G401.6 (cell line): Measurements from ENCODE around the gene LAMC3.
"Not testable (repeated sequence)": the region's sequence is repeated elsewhere in the genome, so short reads cannot be mapped to it uniquely, and the experiment has no call there.

Experiments
- FAIRE-seq: peaks from 2 replicates; lab custom pipeline; 2012; peaks lifted over from hg19 to GRCh38; lab: Jason Lieb, UNC

The LAMC3 gene

GRCh38 chr9:131099845-131100244 is 90.9 kb downstream of the LAMC3 start:
- FAIRE-seq, result not testable (repeated sequence)

DNA sequence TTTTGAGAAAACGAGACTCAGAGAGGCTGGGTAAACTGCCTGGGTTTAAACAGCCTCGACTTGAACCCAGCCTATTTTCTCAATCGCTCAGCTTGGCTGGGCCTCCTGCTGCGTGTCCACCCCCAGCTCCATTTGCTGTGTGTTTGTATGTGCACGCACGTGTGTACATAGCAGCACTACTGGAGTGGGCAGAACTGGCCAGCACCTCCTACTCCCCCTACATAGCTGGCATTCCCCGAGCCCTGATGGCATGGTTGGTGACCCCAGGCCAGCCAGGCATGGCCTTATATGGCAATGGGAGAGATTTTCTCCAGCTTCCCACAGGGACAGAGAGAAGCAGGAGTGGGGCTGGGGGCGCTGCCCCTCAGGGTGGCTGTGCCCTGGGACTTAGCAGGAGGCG is 91.5 kb downstream of the LAMC3 start:
- FAIRE-seq, result no peak

DNA sequence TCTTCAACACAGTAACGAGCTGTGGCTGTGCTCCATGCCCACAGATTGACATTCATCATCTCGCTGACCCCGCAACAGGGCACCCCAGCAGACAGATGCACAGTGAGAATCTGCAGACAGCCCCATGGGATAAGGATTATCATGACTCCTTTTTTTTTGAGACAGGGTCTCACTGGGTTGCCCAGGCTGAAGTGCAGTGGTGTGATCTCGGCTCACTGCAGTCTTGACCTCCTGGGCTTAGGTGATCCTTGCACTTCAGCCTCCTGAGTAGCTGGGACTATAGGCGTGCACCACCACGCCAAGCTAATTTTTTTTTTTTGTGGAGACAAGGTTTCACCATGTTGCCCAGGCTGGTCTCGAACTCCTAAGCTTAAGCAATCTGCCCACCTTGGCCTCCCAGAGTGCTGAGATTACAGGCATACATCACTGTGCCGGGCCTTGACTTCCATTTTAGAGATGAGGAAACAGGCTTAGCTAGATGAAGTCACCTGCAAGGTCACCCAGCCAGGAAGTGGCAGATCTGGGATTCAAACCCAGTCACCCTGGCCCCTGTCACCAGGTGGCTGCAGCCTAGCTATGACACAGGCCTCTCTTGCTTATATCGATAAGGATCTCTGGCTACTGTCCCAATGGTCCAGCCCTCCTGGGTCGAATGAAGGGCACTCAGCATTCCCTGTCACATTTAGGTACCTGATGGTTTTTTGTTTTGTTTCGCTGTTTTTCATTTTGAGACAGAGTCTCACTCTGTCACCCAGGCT is 92.4 kb downstream of the LAMC3 start:
- no peak for FAIRE-seq

DNA sequence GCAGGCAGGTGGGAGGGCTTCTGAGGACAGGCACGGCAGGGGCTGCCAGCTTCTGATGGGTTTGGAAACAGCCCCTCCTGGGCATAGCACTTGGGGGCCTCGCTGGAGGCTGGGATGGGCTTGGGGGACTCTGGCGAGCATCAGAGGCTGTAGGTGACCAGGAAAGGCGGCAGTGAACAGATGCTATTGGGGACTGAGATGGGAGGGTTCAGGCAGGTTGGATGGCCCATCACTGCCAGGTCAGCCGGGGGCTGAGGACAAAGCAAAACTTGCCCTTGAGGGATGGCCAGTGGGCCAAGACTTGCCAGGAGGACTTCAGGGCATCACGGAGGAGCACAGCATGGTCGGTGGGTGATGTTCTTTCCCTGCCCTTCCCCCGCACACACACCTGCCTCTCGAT is 94.0 kb downstream of the LAMC3 start:
- no peak for FAIRE-seq

DNA sequence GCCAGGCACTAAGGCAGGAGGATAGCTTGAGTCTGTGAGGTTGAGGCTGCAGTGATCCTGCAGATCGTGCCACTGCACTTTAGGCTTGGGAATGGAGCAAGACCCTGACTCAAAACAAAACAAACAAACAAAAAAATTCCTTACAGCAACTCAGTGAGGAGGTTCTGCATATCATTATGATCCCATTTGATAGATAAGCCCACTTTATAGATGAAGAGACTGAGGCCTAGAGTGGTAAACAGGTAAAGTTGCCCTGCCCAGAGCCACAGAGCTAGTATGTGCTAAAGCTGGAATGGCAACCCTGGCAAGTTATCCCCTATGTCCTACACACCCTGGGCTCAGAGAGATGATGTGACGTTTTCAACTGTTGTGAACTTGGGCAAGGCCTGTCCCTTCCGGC is 94.6 kb downstream of the LAMC3 start:
- FAIRE-seq, result no peak

DNA sequence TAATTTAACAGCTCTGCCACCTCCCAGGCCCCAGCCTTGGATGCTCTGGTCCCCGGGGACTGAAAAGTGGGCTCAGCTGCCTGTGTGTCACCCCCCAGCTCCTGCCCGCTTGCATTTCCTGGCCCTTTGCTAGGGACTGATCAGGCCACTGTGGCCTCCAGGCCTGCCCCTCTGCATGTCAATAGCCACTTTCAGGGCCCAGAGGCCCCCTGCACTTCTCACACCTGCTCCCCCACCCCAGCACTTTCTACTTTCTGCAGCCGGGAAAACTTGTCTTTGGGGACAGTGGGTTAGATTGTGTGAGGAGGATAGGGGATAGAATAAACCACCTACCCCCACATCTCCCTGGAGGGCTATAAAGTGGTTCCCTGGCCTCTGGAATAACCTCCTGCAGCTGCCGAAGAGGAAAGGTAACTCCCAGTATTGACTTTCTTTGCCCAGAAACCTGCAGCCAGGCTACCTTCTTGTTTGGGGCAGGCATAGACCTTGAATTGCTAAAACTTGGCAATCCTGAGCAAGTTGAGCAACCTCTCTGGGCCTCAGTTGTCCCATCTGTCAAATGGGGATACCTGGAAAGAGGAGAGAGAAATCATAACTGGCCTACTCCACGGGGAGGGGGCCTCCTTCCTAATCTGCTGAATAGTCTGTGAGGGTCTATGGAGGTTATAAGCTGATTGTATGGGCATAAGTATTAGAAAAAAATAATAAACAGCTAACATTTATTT is 95.2 kb downstream of the LAMC3 start:
- FAIRE-seq, result no peak

DNA sequence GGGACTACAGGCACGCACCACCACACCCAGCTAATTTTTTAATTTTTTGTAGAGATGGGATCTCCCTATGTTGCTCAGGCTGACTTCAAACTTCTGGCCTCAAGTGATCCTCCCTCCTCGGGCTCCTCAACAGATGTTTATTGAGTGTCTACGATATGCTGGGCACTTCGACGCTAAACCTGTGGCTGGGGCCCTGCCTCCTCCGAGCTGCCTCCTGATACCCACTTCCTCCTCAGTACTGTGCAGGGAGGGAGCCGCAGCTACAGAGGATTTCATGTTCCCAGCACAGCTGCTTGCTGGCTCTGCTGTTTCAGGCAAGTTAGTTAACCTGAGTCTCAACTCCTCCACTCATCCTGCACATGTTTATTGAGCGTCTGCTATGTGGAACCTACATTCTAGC is 97.0 kb downstream of the LAMC3 start:
- no peak for FAIRE-seq

- FAIRE-seq, result no peak
These were observed 98.8 kb downstream of the LAMC3 start for GRCh38 chr9:131107760-131108159.

GRCh38 chr9:131111186-131111853 is 102.3 kb downstream of the LAMC3 start:
- FAIRE-seq, result no peak

DNA sequence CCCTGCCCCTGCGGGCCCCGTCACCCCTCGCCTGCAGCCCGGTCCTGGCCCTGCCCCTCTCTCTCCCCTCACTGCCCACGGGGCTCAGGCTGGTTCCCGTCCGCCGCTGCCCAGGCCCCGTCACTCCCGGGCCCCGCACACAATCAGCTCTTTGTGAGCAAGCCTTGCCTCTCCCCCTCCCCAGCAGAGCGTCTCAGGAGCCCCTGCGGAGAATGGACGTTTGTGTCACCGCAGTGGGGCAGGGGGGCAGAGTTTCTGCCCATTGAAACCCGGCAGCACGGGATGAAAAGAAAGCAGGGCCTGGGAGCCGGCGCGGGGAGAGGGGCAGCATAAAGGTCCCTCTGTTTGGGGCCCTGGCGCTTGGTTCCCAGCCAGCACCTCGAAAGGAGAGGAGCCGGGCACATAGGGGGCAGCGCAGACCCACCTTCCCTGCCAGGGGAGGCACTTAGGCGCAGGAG is 102.9 kb downstream of the LAMC3 start:
- no peak for FAIRE-seq

DNA sequence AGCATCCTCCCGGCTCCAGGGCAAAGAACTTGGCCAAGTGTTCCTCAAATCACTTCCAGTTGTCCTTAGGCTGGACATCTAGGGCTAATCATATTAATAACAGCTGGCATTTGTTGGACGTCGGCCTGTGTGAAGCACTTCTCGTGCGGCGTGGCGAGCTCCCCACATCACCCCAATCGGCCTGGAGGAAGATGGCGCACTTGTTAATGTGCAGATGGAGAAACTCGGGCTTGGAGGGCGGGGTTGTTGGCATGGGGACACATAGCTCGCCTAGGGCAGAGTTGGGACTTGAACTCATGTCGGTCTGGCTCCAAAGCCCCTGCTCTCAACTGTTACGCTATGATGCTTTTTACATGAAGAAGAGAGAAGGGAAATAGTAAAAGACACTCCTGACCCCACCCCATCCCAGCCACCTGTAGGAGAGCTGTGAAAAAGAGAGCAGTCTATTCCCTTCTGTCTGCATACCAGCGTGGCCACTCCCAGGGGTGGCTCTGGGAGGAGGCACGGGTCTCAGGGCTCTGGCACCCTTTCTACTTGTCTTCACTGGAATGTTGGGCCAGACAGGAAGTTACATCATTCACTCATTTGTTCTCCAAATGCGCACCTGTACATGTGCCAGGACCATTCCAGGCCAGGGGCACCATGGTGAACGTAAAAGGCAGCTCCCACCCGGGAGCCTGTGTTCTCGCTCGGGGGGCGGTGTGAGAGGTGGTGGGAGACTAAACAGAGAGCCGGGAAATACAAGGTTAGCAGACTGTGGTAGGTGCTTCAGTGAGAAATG is 103.6 kb downstream of the LAMC3 start:
- no peak for FAIRE-seq

DNA sequence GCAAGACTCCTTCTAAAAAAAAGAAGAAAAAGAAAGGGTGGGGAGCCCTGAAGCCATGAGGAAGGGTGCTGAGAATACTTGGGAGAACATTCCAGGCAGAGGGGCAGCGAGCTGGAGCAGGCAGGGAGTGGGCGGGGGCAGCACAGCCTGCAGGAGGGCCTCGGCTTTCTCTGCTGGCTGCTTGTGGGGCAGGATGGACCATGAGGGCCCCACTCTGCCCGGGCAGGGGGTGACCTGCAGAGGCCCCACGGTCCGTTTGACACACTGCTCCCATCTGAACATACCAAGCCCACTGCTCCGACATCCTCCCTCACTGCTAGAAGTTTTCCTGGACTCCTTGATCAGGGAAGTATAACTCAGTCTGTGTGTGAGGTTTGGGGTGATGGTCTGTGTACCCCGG is 104.7 kb downstream of the LAMC3 start:
- FAIRE-seq, result no peak

- no peak for FAIRE-seq
These were observed 105.1 kb downstream of the LAMC3 start for GRCh38 chr9:131114084-131114535.

GRCh38 chr9:131115360-131115742 is 106.4 kb downstream of the LAMC3 start:
- not testable (repeated sequence) for FAIRE-seq

- no peak for FAIRE-seq
These were observed 107.5 kb downstream of the LAMC3 start for GRCh38 chr9:131116281-131117120.

DNA sequence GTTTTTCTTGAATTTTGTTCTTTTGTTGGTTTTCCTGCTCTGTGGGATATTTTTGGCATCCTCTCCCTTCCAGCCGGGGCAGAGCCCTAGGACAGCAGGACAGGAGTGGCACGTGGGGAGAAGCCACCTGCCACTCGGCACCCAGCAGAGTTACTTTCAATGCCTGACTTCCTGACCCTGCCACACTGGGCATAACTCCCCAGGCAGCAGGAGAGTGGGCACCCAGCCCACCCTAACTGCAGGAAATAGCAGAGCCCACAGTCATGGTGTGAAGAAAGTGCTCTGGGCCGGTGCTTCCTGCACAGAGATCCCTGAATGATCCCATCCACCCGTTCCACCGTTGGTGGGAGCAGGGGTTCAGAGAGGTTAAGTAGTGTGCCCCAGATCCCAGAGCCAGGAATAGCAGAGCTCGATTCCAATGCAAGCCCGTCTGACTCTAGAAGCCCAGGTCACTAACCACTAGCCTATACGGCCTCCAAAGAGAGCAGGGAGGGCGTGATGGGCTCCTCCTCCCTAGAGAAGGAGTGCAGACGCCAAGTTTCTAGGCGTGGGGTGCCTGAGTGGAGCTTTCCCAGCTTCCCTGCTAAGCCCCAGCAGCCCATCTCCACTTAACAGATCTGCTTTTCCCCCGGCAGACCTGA is 108.3 kb downstream of the LAMC3 start:
- no peak for FAIRE-seq

DNA sequence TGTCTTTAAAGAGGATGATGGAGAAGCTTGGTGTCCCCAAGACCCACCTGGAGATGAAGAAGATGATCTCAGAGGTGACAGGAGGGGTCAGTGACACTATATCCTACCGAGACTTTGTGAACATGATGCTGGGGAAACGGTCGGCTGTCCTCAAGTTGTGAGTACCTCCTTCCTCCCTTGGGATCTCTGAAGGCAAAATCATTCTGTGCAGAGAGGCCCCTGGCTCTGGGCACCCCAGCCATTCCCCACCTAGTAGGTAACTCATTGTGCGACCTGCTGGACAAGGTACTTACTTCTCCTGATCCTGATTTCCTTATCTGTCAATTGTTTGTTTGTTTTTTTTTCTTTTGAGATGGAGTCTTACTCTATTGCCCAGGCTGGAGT is 108.8 kb downstream of the LAMC3 start:
- FAIRE-seq, result no peak

DNA sequence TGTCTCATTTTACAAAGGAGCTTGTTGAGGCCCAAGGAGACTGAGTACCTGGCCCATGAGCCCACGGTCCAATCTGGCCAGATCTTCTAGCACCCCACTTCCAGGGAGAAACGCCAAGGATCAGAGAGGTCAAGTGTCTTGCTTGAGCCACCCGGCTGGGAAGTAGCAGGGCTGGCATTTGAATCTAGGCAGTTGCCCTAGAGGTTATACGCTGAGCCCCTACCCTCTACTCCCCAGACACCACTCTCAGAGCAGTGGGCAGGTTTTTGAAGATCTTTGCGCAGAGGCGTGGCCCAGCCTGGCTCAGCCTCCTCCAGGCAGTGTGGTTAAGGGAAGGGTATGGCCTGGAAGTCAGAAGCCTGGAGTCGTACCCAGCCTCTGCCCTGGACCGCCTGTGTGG is 110.6 kb downstream of the LAMC3 start:
- FAIRE-seq, result no peak

- FAIRE-seq, result no peak
These were observed 111.8 kb downstream of the LAMC3 start for GRCh38 chr9:131120620-131121228.

DNA sequence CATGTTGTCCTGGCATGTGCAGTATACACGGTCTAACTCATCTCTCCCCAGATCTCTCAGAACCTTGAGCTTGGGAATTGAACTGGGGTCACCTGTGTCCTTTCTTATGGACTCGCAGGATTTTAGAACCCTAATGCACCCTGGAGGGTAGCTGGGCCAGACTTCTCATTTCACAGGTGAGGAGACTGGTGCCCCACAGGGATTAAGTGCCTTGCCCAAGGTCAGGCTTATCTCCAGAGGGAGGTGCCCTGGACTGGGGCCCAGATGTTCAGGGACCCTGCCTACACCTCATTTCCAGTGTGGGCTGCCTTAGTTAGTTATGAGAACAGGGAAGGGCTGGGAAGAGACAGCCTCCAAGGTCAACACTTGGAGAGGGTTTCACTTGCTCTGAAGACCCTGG is 112.4 kb downstream of the LAMC3 start:
- FAIRE-seq, result no peak

GRCh38 chr9:131122158-131122557 is 113.2 kb downstream of the LAMC3 start:
- FAIRE-seq, result no peak
